NB4 (cell line): ENCODE measurements around the gene C12orf56.

ENCODE experiments used
- TF ChIP-seq, protein P1 (sequence below): IDR thresholded peaks from one replicate; pipeline ENCODE4 v1.5.1; 2012; ENCODE audit warnings: low read depth, low read length
- TF ChIP-seq, protein P2 (sequence below): IDR thresholded peaks from 2 replicates; pipeline ENCODE4 v1.6.1; 2011; ENCODE audit warnings: low read depth, low read length

DNA sequence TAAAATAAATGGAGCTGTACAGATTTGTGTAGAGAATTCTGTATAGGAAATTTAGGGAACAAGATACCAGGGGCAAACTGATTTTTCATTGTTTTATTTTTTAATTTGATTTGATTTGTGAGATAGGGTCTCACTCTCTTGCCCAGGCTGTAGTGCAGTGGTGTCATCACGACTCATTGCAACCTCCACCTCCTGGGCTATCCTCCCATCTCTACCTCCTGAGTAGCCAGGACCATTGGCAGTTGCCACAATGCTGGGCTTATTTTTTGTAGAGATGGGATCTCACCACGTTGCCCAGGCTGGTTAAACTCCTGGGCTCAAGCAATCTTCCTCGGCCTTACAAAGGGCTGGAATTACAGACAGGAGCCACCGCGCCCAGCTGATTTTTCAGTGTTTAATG lies 43.4 kb upstream of the C12orf56 start:
- TF ChIP-seq, protein P1, sequence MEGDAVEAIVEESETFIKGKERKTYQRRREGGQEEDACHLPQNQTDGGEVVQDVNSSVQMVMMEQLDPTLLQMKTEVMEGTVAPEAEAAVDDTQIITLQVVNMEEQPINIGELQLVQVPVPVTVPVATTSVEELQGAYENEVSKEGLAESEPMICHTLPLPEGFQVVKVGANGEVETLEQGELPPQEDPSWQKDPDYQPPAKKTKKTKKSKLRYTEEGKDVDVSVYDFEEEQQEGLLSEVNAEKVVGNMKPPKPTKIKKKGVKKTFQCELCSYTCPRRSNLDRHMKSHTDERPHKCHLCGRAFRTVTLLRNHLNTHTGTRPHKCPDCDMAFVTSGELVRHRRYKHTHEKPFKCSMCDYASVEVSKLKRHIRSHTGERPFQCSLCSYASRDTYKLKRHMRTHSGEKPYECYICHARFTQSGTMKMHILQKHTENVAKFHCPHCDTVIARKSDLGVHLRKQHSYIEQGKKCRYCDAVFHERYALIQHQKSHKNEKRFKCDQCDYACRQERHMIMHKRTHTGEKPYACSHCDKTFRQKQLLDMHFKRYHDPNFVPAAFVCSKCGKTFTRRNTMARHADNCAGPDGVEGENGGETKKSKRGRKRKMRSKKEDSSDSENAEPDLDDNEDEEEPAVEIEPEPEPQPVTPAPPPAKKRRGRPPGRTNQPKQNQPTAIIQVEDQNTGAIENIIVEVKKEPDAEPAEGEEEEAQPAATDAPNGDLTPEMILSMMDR, result no peak
- TF ChIP-seq, protein P2, sequence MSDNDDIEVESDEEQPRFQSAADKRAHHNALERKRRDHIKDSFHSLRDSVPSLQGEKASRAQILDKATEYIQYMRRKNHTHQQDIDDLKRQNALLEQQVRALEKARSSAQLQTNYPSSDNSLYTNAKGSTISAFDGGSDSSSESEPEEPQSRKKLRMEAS, result no peak
